ENCODE data around the gene DYNLT4. TPM values are rescaled to one million over a fixed set of nuclear protein-coding genes. Genes with fewer than 3 reads are reported as not detected.
"Not testable (repeated sequence)": the region's sequence is repeated elsewhere in the genome, so short reads cannot be mapped to it uniquely, and the experiment has no call there.

The DYNLT4 gene
- total RNA-seq, 1 donor from 2014 or later: not detected

DNA sequence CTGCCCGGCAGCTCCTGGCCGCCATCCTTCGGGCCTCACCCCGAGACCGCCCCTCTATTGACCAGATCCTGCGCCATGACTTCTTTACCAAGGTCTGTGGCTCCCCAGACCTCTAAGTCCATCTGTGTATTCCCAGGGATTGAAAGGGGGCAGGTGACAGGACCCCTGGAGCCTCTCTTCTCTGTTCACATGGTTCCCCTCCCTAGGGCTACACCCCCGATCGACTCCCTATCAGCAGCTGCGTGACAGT, 4.2 kb downstream of the DYNLT4 start:
- H3K27me3 ChIP-seq (ENCODE audit: control insufficient read depth in 3 of 3, insufficient read depth in 3 of 3, low read length in 3 of 3): no peaks in the 10 kb centered on the region
- H3K4me3 ChIP-seq (ENCODE audit: low read length in 3 of 3): no peak overlapping the region
- peaks cover 23 to 38% (median 30%) of the 10 kb centered on the region in 3 donors for H3K36me3 ChIP-seq (ENCODE audit: control insufficient read depth in 3 of 3, insufficient read depth in 3 of 3, low read length in 3 of 3)
- H3K9me3 ChIP-seq (ENCODE audit: control insufficient read depth in 3 of 3, low read length in 3 of 3): no peaks in the 10 kb centered on the region
- peak overlapping the region in 1 of 3 donors; percentile 7 for H3K9ac ChIP-seq (ENCODE audit: low read depth in 1 of 3, low read length in 3 of 3)
- H3K4me1 ChIP-seq (ENCODE audit: control insufficient read depth in 3 of 3, insufficient read depth in 3 of 3, low read length in 3 of 3): peaks cover 37 to 71% (median 64%) of the 10 kb centered on the region in 3 donors
- H3K27ac ChIP-seq (ENCODE audit: low read depth, low read length): peak overlapping the region; percentile 55

DNA sequence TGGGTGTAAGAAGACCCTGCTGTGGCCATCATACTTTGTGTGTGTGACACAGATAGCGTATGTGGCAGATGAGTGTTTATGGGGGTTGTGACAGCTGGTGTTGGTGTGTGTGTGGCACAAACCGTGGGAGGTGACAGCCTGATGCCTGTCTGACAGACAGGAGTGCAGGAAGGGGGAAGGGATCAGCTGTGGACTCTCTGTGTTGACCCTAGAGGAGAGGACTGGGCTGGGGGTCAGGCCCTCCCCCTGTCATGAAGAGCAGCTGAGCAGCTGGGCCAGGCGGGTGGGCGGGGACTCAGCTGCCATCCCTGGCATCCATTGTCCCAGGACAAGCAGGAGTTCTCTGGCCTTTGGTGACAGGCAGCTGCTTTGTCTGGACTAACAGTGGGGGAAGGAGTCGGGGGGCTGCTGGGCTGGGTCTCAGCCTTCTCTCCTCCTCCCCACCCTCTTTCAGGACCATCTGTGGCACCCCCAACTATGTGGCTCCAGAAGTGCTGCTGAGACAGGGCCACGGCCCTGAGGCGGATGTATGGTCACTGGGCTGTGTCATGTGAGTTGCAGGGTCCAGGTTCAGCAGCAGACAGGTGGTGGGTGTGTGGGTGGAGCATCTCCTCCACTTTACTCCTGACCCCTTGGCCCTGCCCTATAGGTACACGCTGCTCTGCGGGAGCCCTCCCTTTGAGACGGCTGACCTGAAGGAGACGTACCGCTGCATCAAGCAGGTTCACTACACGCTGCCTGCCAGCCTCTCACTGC, 4.7 kb downstream of the DYNLT4 start:
- Histone ChIP-seq H3K27me3 (ENCODE audit: control insufficient read depth in 3 of 3, insufficient read depth in 3 of 3, low read length in 3 of 3) (no peaks in the 10 kb centered on the region), H3K4me3 (ENCODE audit: low read length in 3 of 3) (peak overlapping the region; percentile 59 to 79 (median 60)), H3K9me3 (ENCODE audit: control insufficient read depth in 3 of 3, low read length in 3 of 3) (no peaks in the 10 kb centered on the region), H3K27ac (ENCODE audit: low read depth, low read length) (peak overlapping the region; percentile 55), H3K9ac (ENCODE audit: low read depth in 1 of 3, low read length in 3 of 3) (peak overlapping the region; percentile 16 to 70 (median 54)), H3K36me3 (ENCODE audit: control insufficient read depth in 3 of 3, insufficient read depth in 3 of 3, low read length in 3 of 3) (peaks cover 23 to 38% (median 30%) of the 10 kb centered on the region in 3 donors), H3K4me1 (ENCODE audit: control insufficient read depth in 3 of 3, insufficient read depth in 3 of 3, low read length in 3 of 3) (peaks cover 32 to 66% (median 59%) of the 10 kb centered on the region in 3 donors)

DNA sequence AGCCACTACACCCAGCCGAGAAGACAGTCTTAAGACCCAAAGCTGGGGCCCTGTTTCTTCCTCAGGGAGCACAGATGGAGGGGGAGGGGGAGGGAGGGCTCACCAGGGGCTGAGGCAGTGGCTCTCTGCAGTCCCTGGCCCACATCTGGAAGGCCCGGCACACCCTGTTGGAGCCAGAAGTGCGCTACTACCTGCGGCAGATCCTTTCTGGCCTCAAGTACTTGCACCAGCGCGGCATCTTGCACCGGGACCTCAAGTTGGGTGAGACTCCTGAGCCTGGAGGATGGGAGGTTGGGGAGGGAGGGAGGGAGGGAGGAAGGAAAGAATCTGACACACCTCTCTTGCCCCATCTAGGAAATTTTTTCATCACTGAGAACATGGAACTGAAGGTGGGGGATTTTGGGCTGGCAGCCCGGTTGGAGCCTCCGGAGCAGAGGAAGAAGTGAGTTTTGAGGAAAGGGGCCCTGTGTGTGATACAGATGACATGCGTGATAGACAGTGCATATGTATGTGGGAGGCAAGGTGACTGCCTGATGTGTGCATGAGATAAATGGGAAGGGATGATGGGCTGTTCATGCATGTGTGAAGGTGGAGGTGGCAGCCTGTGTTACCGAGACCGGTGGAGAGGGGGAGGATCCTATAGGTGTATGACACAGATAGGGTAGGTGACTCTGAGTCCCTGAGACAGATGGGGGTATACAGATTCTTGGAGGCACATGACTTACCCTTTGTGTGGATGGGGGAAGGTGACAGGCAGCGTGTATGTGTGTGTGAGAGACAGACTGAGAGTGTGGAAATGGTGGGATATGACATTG, 5.5 kb downstream of the DYNLT4 start:
- H3K27me3 ChIP-seq (ENCODE audit: control insufficient read depth in 3 of 3, insufficient read depth in 3 of 3, low read length in 3 of 3): no peaks in the 10 kb centered on the region
- peak overlapping the region; percentile 16 to 70 (median 54) for H3K9ac ChIP-seq (ENCODE audit: low read depth in 1 of 3, low read length in 3 of 3)
- H3K27ac ChIP-seq (ENCODE audit: low read depth, low read length): peak overlapping the region; percentile 55
- H3K4me1 ChIP-seq (ENCODE audit: control insufficient read depth in 3 of 3, insufficient read depth in 3 of 3, low read length in 3 of 3): peaks cover 24 to 59% (median 52%) of the 10 kb centered on the region in 3 donors
- H3K36me3 ChIP-seq (ENCODE audit: control insufficient read depth in 3 of 3, insufficient read depth in 3 of 3, low read length in 3 of 3): peaks cover 23 to 38% (median 27%) of the 10 kb centered on the region in 3 donors
- peak overlapping the region; percentile 59 to 79 (median 60) for H3K4me3 ChIP-seq (ENCODE audit: low read length in 3 of 3)
- H3K9me3 ChIP-seq (ENCODE audit: control insufficient read depth in 3 of 3, low read length in 3 of 3): no peaks in the 10 kb centered on the region

DNA sequence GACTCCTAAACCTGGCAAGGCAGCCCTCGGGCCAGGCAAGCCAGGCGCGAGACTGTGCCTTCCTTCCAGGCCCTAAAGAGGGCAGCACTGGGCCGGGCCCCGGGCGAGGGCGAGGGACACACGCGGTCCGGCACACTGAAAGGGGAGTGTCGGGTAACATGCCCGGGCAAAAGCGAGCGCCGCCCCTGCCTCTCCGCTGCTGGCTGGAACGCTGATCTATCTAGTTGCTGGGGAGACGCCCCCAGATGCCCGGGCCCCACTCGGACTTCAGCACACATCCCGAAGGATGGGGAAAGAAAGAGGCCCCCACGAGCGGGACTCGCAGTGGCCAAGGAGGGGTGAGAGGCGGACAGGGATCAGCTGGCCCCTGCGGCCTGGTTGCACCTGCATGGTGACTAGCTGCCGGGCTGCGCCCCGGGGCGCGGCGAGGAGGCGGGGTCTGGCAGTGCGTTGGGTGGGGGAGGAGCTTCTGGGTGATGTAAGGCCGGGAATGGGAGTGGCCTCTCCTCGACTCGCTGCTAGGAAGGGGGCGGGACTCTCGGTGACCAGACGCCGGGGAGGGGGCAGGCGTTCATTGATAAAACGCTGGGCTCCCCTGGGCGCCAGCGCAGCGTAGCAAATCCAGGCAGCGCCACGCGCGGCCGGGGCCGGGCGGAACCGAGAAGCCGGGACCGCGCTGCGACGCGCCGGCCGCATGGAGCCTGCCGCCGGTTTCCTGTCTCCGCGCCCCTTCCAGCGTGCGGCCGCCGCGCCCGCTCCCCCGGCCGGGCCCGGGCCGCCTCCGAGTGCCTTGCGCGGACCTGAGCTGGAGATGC, 7.2 kb downstream of the DYNLT4 start, which contains the start of gene PLK3:
TSS of gene PLK3 (plus strand) at position 608 of the 815 bp plus-strand sequence. CDS start at position 695, 87 bp downstream.
- H3K9me3 ChIP-seq (ENCODE audit: control insufficient read depth in 3 of 3, low read length in 3 of 3): no peaks in the 10 kb centered on the region
- peak within 1 kb of the TSS; percentile 93 for H3K27ac ChIP-seq (ENCODE audit: low read depth, low read length)
- H3K4me1 ChIP-seq (ENCODE audit: control insufficient read depth in 3 of 3, insufficient read depth in 3 of 3, low read length in 3 of 3): peaks cover 17 to 45% (median 37%) of the 10 kb centered on the region in 3 donors
- H3K36me3 ChIP-seq (ENCODE audit: control insufficient read depth in 3 of 3, insufficient read depth in 3 of 3, low read length in 3 of 3): peaks cover 17 to 28% (median 19%) of the 10 kb centered on the region in 3 donors
- H3K27me3 ChIP-seq (ENCODE audit: control insufficient read depth in 3 of 3, insufficient read depth in 3 of 3, low read length in 3 of 3): no peaks in the 10 kb centered on the region
- peak within 1 kb of the TSS; percentile 77 to 78 (median 78) for H3K4me3 ChIP-seq (ENCODE audit: low read length in 3 of 3)
- peak within 1 kb of the TSS; percentile 83 to 92 (median 88) for H3K9ac ChIP-seq (ENCODE audit: low read depth in 1 of 3, low read length in 3 of 3)

DNA sequence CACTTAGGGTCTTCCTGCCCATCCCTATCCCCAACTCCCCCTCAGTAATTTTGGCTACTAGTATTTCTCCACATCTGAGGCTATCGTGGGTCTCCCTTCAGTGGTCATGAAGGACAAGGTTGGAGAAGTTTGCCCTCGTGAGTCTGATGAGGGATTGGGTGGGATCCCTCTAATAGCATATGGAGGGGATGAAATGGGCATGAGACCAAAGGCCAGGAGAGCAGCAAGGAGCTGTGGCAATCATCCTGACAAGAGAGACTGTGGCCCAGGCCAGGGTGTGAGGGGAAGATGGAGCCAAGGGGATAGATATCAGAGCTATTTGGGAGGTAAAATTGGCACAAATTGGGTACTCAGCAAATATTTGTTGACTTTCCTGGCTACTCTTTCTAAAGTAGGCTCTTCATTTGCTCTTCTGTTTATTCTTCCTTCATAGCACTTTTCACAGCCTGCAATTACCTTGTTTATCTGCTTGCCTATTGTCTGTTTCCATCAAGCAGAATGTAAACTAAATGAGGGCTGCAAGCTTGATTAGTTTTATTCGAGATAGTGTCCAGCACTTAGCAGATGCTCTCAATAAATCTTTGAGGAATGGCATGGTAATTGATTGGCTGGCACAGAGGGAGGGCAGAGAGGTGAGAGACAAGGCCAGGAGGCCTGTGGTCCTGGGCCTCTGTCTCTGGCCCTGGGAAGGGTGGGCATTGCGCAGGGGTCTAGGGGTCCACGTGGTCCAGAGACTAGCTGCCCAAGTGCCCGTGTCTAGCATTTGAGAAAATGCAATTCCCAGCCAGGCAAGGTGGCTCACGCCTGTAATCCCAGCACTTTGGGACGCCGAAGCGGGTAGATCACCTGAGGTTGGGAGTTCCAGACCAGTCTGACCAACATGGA, 8.4 kb downstream of the DYNLT4 start:
- H3K9me3 ChIP-seq (ENCODE audit: control insufficient read depth in 3 of 3, low read length in 3 of 3): no peaks in the 10 kb centered on the region
- H3K4me1 ChIP-seq (ENCODE audit: control insufficient read depth in 3 of 3, insufficient read depth in 3 of 3, low read length in 3 of 3): peaks cover 17 to 39% (median 29%) of the 10 kb centered on the region in 3 donors
- no peaks in the 10 kb centered on the region for H3K27me3 ChIP-seq (ENCODE audit: control insufficient read depth in 3 of 3, insufficient read depth in 3 of 3, low read length in 3 of 3)
- peak overlapping the region; percentile 93 for H3K27ac ChIP-seq (ENCODE audit: low read depth, low read length)
- H3K9ac ChIP-seq (ENCODE audit: low read depth in 1 of 3, low read length in 3 of 3): no peak overlapping the region
- H3K4me3 ChIP-seq (ENCODE audit: low read length in 3 of 3): no peak overlapping the region
- peaks cover 7 to 18% (median 13%) of the 10 kb centered on the region in 3 donors for H3K36me3 ChIP-seq (ENCODE audit: control insufficient read depth in 3 of 3, insufficient read depth in 3 of 3, low read length in 3 of 3)

DNA sequence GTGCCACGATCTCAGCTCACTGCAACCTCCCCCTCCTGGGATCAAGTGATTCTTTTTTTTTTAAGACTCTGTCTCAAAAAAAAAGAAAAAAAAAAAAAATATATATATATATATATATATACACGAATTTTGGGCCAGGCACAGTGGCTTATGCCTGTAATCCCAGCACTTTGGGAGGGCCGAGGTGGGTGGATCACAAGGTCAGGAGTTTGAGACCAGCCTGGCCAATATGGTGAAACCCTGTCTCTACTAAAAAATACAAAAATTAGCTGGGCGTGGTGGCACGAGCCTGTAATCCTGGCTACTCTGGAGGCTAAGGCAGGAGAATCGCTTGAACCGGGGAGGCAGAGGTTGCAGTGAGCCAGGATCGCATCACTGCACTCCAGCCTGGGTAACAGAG, 9.3 kb downstream of the DYNLT4 start:
- not testable (repeated sequence) for H3K27ac ChIP-seq (ENCODE audit: low read depth, low read length)

DNA sequence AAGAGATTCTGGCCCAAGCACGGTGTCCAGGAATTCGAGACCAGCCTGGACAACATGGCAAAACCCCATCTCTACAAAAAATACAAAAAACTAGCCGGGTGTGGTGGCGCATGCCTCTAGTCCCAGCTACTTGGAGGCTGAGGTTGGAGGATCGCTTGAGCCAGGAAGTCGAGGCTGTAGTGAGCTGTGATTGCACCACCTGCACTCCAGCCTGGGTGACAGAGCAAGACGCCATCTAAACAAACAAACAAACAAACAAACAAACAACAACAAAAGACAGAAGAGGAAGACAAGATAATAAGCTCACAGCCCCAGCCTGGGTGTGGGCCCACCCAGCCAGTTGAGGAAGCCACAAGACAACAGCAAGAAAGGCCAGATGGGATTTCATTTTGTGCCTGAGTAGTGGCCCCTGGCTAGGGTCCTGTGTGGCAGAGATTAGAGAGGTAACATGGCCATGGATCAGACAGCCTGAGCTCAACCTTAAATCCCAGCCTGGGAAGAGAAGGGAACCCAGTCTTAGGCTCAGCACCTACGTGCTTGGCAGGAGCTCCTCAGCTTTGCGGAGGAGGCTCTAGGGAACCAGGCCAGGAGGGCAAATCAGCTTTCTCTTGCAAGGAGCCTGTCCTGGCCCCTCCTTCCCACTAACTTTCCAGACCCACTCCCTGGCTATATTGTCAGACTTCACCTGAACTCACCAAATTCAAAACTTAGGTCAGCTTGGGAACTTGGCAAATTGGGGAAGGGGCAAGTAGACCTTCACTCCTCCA, 14.2 kb downstream of the DYNLT4 start:
- Histone ChIP-seq H3K4me3 (ENCODE audit: low read length in 3 of 3) (no peak overlapping the region), H3K4me1 (ENCODE audit: control insufficient read depth in 3 of 3, insufficient read depth in 3 of 3, low read length in 3 of 3) (no peaks in the 10 kb centered on the region), H3K27me3 (ENCODE audit: control insufficient read depth in 3 of 3, insufficient read depth in 3 of 3, low read length in 3 of 3) (no peaks in the 10 kb centered on the region), H3K36me3 (ENCODE audit: control insufficient read depth in 3 of 3, insufficient read depth in 3 of 3, low read length in 3 of 3) (no peaks in the 10 kb centered on the region), H3K9me3 (ENCODE audit: control insufficient read depth in 3 of 3, low read length in 3 of 3) (no peaks in the 10 kb centered on the region), H3K9ac (ENCODE audit: low read depth in 1 of 3, low read length in 3 of 3) (no peak overlapping the region), H3K27ac (ENCODE audit: low read depth, low read length) (no peak overlapping the region)

More for the DNA sequence above, 9.3 kb downstream of the DYNLT4 start:
- H3K9ac ChIP-seq (ENCODE audit: low read depth in 1 of 3, low read length in 3 of 3); H3K27me3 ChIP-seq (ENCODE audit: control insufficient read depth in 3 of 3, insufficient read depth in 3 of 3, low read length in 3 of 3); H3K4me3 ChIP-seq (ENCODE audit: low read length in 3 of 3); H3K9me3 ChIP-seq (ENCODE audit: control insufficient read depth in 3 of 3, low read length in 3 of 3): not testable (repeated sequence)
- Histone ChIP-seq H3K36me3 (ENCODE audit: control insufficient read depth in 3 of 3, insufficient read depth in 3 of 3, low read length in 3 of 3) (peaks cover 2 to 10% (median 9%) of the 10 kb centered on the region in 3 donors), H3K4me1 (ENCODE audit: control insufficient read depth in 3 of 3, insufficient read depth in 3 of 3, low read length in 3 of 3) (peaks cover 12 to 31% (median 21%) of the 10 kb centered on the region in 3 donors)

DNA sequence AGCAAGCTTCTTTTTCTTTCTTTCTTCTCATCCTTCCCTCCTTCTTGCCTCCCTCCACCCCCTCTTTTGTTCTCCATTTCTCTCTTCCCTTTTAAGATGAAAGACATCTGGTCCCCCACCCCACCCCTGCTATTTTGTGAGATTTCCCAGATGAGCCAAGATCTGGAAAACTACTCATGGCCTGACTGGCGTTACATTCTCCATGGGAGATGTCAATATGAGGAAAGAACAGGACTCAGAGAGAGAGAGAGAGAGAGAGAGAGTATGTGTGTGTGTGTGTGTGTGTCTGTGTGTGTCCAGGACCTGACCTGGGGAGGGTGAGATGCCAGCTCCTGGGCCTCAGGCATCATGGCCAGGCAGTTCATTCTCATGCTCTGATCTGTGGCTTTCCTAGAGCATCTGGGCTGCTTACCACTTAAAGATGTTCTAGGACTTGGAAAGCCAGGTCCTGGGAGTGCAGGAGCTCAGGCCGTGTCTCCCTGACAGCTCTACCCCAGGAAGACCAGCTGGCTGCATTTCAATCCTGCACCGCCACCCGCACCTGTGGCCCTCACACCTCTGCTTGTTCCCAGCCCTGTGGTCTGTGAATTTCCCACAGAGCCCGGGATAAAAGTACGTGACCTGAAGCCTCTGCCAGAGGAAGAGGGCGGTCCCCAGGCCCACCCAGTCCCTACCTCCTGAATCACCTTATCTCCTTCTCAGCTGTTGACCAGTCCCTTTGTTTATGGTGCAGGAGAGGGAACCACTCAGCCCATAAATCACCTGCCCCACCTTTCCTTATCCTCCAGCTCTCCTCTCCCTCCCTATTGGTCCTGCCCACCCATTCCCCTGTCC, 16.0 kb downstream of the DYNLT4 start:
- peaks cover 5 to 6% (median 5%) of the 10 kb centered on the region in 3 donors for H3K4me1 ChIP-seq (ENCODE audit: control insufficient read depth in 3 of 3, insufficient read depth in 3 of 3, low read length in 3 of 3)
- H3K27me3 ChIP-seq (ENCODE audit: control insufficient read depth in 3 of 3, insufficient read depth in 3 of 3, low read length in 3 of 3): no peaks in the 10 kb centered on the region
- H3K9me3 ChIP-seq (ENCODE audit: control insufficient read depth in 3 of 3, low read length in 3 of 3): no peaks in the 10 kb centered on the region
- H3K36me3 ChIP-seq (ENCODE audit: control insufficient read depth in 3 of 3, insufficient read depth in 3 of 3, low read length in 3 of 3): no peaks in the 10 kb centered on the region
- H3K4me3 ChIP-seq (ENCODE audit: low read length in 3 of 3): no peak overlapping the region
- no peak overlapping the region for H3K27ac ChIP-seq (ENCODE audit: low read depth, low read length)
- no peak overlapping the region for H3K9ac ChIP-seq (ENCODE audit: low read depth in 1 of 3, low read length in 3 of 3)

Data from skeletal muscle tissue (tissue), 4 donors.